ENCODE measurements around the gene MYZAP.

The MYZAP gene

DNA sequence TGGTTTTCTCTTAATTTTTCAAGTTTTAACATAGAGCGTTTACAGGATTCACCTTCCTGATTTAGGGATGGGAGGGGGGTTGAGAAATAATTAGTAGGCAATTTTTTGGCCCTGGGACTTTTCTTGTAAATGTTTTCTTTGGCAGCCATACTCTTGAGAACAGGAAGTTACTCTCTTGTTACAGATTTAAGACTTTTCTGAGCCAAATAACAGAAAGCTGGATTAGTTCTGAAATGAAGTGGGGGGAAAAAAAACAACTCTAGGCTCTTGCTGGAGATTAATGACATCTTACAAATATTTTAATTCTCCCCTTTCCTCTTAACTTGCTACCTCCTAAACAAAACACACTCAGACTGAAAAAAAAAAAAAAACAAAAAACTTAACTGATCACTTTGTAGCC is 101.0 kb downstream of the MYZAP start:
- no peak for DNase-seq (ENCODE audit: low read depth in 1 of 2, low spot score in 1 of 2)

DNA sequence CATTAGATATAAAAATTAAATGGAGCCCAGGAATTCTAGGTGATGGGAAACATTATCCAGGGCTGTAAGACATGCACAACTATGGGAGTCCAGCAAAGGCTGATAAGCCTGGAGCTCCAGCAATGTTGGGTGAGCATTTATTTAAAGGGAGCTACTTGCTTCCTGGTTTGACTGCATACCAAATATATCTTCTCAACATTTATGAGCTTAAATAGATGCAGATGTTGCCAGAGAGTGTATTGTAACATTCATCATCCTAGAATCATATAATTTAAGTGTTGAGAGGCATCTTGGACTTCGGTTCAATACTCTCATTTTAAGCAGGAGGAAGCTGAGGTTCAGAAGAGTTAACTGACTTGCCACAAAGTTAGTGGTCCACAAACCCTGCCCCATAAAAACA is 102.6 kb downstream of the MYZAP start:
- DNase-seq (ENCODE audit: low read depth in 1 of 2, low spot score in 1 of 2), result no peak

GRCh38 chr15:57696146-57696545 is 104.4 kb downstream of the MYZAP start:
- DNase-seq (ENCODE audit: low read depth in 1 of 2, low spot score in 1 of 2), result no peak

GRCh38 chr15:57697588-57697987 is 105.9 kb downstream of the MYZAP start:
- no peak for DNase-seq (ENCODE audit: low read depth in 1 of 2, low spot score in 1 of 2)

DNA sequence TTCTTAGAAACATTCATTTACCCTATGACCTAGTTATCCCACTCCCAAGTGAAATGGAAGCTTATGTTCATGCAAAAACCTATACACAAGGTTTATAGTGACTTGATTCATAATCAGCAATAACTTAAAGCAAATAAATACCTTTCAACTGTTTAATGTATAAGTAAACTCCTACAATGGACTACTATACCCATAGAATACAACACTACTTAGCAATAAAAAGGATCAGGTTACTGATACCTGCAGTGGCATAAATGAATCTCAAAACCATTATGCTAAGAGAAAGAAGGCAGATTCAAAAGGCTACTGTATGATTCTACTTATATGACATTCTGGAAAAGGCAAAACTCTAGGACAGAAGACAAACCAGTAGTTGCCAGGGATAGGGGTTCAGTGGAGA is 106.5 kb downstream of the MYZAP start:
- no peak for DNase-seq (ENCODE audit: low read depth in 1 of 2, low spot score in 1 of 2)

- no peak for DNase-seq (ENCODE audit: low read depth in 1 of 2, low spot score in 1 of 2)
These were observed 107.3 kb downstream of the MYZAP start for GRCh38 chr15:57698991-57699390.

GRCh38 chr15:57703387-57703786 is 111.7 kb downstream of the MYZAP start:
- DNase-seq (ENCODE audit: low read depth in 1 of 2, low spot score in 1 of 2), result no peak

DNA sequence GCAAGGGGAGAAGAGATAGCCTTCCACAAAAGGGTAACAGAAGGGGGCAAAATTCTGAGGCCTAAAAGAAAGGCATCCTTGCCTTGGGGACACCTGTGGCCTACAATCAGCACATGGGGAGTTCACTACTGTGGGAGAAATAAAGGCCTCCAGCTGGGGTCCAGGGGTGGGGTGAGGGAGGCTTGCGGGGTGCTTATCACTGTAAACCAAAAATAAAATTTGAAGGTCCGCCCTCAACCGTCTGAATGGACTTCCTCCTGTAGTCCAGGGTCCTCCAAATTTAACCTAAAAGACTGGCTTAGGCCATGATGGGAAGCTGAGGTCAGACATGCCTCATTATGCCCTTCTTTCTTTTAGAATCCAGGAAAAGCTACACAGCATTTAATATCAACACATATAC is 112.7 kb downstream of the MYZAP start:
- DNase-seq (ENCODE audit: low read depth in 1 of 2, low spot score in 1 of 2), result no peak

- DNase-seq (ENCODE audit: low read depth in 1 of 2, low spot score in 1 of 2), result no peak
These were observed 114.2 kb downstream of the MYZAP start for GRCh38 chr15:57705746-57706404.

DNA sequence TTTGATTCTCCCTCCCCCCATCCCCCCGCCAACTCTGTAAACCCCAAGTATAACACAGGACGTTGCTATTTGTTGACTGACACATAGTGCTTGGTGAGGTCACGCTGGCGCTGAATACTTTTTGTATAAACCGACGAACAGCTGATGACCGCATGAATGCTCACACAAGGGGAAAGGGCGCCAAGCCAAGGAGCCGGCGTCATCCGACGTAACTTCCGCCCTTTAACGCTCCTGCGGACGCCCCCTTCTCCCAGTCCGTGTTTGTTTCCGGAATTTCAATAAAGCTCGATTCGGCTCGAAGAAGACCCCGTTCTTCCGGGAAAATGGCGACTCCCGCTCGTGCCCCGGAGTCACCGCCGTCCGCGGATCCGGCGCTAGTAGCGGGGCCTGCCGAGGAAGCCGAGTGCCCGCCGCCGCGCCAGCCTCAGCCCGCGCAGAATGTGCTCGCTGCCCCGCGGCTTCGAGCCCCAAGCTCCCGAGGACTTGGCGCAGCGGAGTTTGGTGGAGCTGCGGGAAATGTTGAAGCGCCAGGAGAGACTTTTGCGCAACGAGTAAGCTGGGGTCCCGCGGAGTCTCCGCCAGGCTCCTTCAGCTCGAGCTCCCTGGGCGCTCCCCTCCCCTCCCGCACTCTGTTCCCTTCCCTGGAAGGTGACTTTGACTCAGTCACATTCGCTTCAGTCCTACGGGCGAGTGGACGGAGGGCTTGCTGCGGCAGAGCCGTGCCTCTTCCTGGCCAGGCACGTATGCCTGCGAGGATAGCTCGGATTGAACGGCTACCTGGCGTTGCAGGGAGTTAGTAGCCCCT is 114.9 kb downstream of the MYZAP start, which contains the start of gene POLR2M:
POLR2M (plus strand) TSS at position 310 of the 805 bp plus-strand sequence; CDS start at position 439, 129 bp downstream.
- DNase-seq (ENCODE audit: low read depth in 1 of 2, low spot score in 1 of 2), result peak; percentile 78 to 85

- DNase-seq (ENCODE audit: low read depth in 1 of 2, low spot score in 1 of 2), result no peak
These were observed 116.3 kb downstream of the MYZAP start for GRCh38 chr15:57708047-57708446.

GRCh38 chr15:57718309-57718708 is 126.6 kb downstream of the MYZAP start:
- DNase-seq (ENCODE audit: low read depth in 1 of 2, low spot score in 1 of 2), result no peak

DNA sequence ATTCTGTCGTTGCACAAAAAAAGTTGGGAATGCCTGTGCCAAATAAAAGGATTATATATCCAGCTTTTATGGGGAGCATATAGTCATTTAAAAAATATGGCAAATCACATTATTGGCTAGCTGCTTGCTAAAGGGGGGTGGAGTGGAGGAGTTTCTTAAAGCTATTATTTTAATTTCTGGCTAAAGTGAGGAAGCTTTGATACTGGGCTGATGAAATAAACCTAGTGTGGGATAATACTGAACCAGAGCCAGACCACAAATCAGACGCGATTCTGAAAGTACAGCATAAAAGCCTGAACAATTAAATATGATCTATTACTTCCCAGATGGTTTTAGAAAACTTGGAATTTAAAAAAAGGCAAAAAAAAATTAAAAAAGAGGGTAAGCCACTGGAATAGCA is 129.2 kb downstream of the MYZAP start:
- DNase-seq (ENCODE audit: low read depth in 1 of 2, low spot score in 1 of 2), result no peak

GRCh38 chr15:57726411-57726810 is 134.7 kb downstream of the MYZAP start:
- no peak for DNase-seq (ENCODE audit: low read depth in 1 of 2, low spot score in 1 of 2)

DNA sequence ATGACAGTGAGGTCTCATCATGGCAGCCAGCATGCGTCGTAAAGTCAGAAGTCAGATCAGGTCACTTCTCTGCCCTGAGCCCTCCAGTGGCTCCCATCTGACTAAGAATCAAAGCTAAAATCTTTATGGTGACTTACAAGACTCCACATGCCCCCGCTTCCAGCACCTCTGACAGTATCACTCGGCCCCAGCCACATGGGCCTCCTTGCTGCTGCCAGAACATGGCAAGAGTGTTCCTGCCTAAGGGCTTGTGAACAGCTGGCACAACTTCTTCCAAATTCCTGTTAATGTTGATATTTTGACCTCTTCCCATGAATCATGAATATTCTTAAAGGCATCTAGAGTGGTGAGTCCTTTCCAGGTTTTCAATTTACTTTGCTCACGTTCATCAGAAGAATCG is 135.3 kb downstream of the MYZAP start:
- DNase-seq (ENCODE audit: low read depth in 1 of 2, low spot score in 1 of 2), result no peak

GRCh38 chr15:57728436-57728835 is 136.7 kb downstream of the MYZAP start:
- DNase-seq (ENCODE audit: low read depth in 1 of 2, low spot score in 1 of 2), result no peak

DNA sequence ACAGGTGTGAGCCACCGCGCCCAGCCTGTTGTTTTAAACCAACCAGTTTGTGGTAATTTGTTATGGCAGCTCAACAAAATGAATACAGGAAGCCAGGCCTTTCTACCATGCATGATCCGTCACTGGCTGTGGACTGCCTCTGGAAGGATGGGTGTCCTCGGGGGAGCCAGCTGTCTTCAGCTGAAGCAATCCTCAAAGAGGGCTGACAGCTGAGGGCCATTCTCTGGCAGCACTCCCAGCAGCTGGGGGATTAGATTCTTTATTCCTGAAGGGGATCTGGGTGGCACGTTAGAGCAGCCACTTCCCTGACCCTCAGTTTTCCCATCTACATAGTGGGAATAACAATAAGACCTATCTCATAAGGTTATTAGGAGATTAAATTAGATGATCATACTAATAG is 139.2 kb downstream of the MYZAP start:
- DNase-seq (ENCODE audit: low read depth in 1 of 2, low spot score in 1 of 2), result no peak

DNA sequence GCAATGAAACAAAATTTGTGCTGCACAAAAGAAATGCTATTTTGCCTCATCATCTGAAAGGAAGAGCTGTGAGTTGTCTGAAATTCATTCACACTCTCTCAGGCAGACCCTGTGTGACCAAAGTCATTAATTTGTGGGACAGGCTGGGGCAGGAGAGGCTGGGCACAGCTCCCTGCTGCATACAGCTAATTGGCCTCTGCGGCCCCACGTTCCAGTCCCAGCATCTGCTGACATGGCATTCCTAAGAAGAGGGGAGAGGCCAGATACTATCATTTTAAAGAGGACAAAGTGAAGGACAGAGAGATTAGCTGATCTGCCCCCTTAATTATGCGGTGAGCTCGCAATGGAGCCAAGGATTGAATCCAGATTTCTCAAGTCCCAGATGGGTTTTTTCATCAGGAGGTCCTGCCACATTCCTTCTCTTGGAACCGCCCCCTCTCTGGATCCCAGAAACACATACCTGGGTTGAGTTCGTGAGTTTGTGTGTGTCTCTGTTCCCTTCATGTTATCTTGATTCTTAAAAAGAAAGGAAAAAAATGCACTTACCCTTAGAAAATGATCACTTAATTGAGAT is 139.9 kb downstream of the MYZAP start:
- DNase-seq (ENCODE audit: low read depth in 1 of 2, low spot score in 1 of 2), result no peak

DNA sequence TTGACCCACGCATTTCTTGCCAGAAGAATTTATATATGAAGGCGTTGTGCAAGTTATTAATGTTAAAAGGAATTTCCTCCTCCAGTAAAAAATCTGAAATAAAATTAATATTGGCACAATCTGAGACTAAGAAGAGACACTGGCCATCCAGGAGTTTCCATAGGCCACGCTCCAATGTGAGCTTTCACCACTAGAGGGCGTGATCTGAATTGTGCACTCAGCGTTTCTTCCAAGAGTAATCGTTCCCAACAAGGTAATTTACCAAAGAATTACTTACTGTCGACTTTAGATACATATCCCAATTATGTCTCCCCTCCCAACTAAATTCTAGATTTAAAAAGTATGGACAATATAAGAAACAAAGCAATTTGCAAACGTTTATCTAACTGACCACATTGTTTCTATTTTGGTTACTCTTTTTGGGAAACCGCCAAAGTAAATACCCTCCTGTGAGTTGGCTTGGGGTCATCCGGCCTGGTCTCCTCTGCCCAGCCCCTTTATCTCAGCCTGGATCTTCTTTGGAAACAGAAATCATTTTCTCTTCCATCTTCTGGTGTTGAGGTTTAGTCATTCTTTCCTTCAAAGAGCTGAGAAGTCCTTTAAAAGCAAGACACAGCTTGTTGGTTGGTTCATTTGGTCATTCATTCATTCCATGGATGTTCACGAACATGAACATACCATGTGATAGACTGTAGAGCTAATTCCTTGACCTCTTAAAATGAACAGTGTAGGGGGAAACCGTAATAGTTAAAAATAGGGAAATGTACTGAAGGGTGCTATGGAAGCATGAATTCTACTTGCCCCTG is 141.0 kb downstream of the MYZAP start:
- DNase-seq (ENCODE audit: low read depth in 1 of 2, low spot score in 1 of 2), result no peak

DNA sequence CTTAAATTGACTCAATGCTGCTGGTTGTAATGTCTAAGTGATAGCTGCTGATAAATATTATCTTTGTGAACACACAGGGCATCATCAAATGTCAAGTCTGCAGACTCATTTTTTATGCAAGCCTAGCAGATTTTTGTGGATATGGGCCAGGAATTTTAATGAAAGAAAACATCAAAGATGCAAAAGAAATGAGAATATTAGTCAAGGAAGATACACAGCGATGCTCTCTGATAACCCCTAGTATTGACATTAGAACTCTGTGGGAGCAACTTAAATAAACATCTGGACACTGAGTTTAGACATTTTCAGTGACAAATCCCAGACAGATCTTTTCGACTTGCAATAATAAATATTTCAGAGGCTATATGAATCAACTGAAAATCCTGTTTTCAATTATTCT is 143.2 kb downstream of the MYZAP start:
- DNase-seq (ENCODE audit: low read depth in 1 of 2, low spot score in 1 of 2), result no peak

Measured in activated T-helper 1 cell treated with anti-CD3 and anti-CD28 coated beads, Interleukin-2, amount 50 U/mL, for 16 hours (primary cell).